ENCODE results near the gene ATG13. TPM values are rescaled to one million over a fixed set of nuclear protein-coding genes. Genes with fewer than 3 reads are reported as not detected.

ATG13 gene
- total RNA-seq, 1 donor = 49.7 TPM

- no peak overlapping the region for H3K4me3 ChIP-seq (ENCODE audit: low read depth, low read length)
- TF ChIP-seq, protein P1, sequence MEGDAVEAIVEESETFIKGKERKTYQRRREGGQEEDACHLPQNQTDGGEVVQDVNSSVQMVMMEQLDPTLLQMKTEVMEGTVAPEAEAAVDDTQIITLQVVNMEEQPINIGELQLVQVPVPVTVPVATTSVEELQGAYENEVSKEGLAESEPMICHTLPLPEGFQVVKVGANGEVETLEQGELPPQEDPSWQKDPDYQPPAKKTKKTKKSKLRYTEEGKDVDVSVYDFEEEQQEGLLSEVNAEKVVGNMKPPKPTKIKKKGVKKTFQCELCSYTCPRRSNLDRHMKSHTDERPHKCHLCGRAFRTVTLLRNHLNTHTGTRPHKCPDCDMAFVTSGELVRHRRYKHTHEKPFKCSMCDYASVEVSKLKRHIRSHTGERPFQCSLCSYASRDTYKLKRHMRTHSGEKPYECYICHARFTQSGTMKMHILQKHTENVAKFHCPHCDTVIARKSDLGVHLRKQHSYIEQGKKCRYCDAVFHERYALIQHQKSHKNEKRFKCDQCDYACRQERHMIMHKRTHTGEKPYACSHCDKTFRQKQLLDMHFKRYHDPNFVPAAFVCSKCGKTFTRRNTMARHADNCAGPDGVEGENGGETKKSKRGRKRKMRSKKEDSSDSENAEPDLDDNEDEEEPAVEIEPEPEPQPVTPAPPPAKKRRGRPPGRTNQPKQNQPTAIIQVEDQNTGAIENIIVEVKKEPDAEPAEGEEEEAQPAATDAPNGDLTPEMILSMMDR (IDR thresholded peaks at IDR 0.05; ENCODE audit: insufficient read depth, low read depth, low read length) = no peak
- no peak for DNase-seq (ENCODE audit: low read depth)
Measured at GRCh38 chr11:46604796-46605195, 12.6 kb upstream of the ATG13 start.

GRCh38 chr11:46607516-46607915, 9.8 kb upstream of the ATG13 start:
- H3K4me3 ChIP-seq (ENCODE audit: low read depth, low read length) = no peak overlapping the region
- DNase-seq (ENCODE audit: low read depth) = no peak
- TF ChIP-seq, protein P1 (IDR thresholded peaks at IDR 0.05; ENCODE audit: insufficient read depth, low read depth, low read length) = no peak

- TF ChIP-seq, protein P1 (IDR thresholded peaks at IDR 0.05; ENCODE audit: insufficient read depth, low read depth, low read length) = no peak
- H3K4me3 ChIP-seq (ENCODE audit: low read depth, low read length) = no peak overlapping the region
- DNase-seq (ENCODE audit: low read depth) = no peak
Measured at GRCh38 chr11:46609386-46609785, 8.0 kb upstream of the ATG13 start.

GRCh38 chr11:46611526-46612304, 5.6 kb upstream of the ATG13 start:
- TF ChIP-seq, protein P1 (IDR thresholded peaks at IDR 0.05; ENCODE audit: insufficient read depth, low read depth, low read length) = no peak
- peak; percentile 56 for DNase-seq (ENCODE audit: low read depth)
- H3K4me3 ChIP-seq (ENCODE audit: low read depth, low read length) = no peak overlapping the region

DNA sequence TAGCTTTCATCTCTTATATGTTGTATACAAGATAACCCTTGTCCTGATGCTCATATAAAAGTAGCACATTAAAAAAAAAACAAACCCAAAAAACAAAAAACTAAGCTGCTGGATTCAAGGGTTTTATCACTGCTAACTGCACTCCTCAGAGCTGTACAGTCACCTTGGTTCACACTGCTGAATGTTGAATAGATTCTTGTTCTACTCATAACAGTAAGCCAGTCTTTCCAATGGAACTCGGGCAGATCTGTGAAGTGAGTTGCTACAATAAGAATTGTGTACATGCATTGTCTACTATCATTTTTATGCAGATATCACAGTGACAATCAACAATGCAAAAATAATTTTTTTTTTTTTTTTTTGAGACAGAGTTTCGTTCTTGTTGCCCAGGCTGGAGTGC, 5.0 kb upstream of the ATG13 start:
- TF ChIP-seq, protein P1 (IDR thresholded peaks at IDR 0.05; ENCODE audit: insufficient read depth, low read depth, low read length) = no peak
- H3K4me3 ChIP-seq (ENCODE audit: low read depth, low read length) = no peak overlapping the region
- no peak for DNase-seq (ENCODE audit: low read depth)

DNA sequence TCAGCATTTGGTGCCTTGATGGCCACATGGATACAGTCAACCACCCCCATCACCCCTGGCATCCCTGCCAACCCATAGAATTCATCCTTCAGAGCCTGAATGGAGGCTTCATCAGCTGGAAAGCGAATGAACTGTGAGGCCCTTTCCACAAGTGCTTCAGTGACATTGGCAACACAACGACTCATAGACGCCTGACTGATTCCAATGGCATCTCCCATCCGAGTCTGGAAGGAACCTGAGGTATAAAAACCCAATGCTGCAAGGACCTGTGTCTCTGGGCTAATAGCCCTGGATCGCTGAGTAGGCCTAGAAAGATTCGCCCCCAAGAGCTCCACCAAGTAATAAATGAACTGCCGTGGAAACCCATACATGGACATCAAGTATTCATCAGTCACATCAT, 1.6 kb upstream of the ATG13 start:
- TF ChIP-seq, protein P1 (IDR thresholded peaks at IDR 0.05; ENCODE audit: insufficient read depth, low read depth, low read length) = no peak
- no peak overlapping the region for H3K4me3 ChIP-seq (ENCODE audit: low read depth, low read length)
- DNase-seq (ENCODE audit: low read depth) = no peak

All from fibroblast of villous mesenchyme (primary cell).